BE2C (cell line): ENCODE results near the gene DEFB125.
"Not testable (repeated sequence)": the region's sequence is repeated elsewhere in the genome, so short reads cannot be mapped to it uniquely, and the experiment has no call there.

Source experiments
- DNase-seq: peaks from one replicate; pipeline ENCODE4 v3.0.0-alpha.2; 2020
- H3K27me3 ChIP-seq: fragments of 250-450 bp; sonication (Bioruptor Pico); 2 replicates; pipeline ENCODE4 v1.5.1; 2020; ENCODE audit warnings: mild to moderate bottlenecking
- H3K36me3 ChIP-seq: fragments of 250-450 bp; sonication (Bioruptor Pico); 2 replicates; pipeline ENCODE4 v1.5.1; 2020; ENCODE audit warnings: mild to moderate bottlenecking
- H3K4me1 ChIP-seq: fragments of 250-450 bp; sonication (Bioruptor Pico); 2 replicates; pipeline ENCODE4 v1.5.1; 2020
- H3K4me3 ChIP-seq: 2 replicates; pipeline ENCODE4 v1.5.1; 2011; ENCODE audit warnings: low read depth, low read length
- H3K9me3 ChIP-seq: fragments of 250-450 bp; sonication (Bioruptor Pico); 2 replicates; pipeline ENCODE4 v1.5.1; 2020
- TF ChIP-seq, protein P1 (sequence below): IDR thresholded peaks from 2 replicates; pipeline ENCODE4 v1.5.1; 2012; ENCODE audit warnings: mild to moderate bottlenecking, low read depth, low read length

Gene DEFB125

DNA sequence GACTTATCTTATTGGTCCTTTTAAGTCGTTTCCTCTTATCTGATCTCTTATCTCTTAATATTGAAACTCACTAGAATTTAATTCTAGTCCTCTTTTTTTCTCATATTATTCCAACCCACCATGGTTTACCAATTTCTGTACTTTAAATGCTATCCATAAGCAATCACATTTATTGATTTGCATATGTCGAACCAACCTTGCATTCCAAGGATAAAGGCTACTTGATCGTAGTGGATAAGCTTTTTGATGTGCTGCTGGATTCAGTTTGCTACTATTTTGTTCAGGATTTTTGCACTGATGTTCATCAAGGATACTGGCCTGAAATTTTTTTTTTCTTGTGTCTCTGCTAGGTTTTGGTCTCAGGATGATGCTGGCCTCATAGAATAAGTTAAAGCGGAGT lies 7.7 kb downstream of the DEFB125 start:
- no peak for DNase-seq
- no peaks in the 10 kb centered on the region for H3K9me3 ChIP-seq
- H3K4me1 ChIP-seq = no peaks in the 10 kb centered on the region
- TF ChIP-seq, protein P1, sequence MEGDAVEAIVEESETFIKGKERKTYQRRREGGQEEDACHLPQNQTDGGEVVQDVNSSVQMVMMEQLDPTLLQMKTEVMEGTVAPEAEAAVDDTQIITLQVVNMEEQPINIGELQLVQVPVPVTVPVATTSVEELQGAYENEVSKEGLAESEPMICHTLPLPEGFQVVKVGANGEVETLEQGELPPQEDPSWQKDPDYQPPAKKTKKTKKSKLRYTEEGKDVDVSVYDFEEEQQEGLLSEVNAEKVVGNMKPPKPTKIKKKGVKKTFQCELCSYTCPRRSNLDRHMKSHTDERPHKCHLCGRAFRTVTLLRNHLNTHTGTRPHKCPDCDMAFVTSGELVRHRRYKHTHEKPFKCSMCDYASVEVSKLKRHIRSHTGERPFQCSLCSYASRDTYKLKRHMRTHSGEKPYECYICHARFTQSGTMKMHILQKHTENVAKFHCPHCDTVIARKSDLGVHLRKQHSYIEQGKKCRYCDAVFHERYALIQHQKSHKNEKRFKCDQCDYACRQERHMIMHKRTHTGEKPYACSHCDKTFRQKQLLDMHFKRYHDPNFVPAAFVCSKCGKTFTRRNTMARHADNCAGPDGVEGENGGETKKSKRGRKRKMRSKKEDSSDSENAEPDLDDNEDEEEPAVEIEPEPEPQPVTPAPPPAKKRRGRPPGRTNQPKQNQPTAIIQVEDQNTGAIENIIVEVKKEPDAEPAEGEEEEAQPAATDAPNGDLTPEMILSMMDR = no peak
- no peak overlapping the region for H3K4me3 ChIP-seq
- H3K27me3 ChIP-seq = no peaks in the 10 kb centered on the region
- no peaks in the 10 kb centered on the region for H3K36me3 ChIP-seq

GRCh38 chr20:97691-98090 lies 10.2 kb downstream of the DEFB125 start:
- DNase-seq, H3K36me3 ChIP-seq, H3K27me3 ChIP-seq, H3K9me3 ChIP-seq, H3K4me3 ChIP-seq, H3K4me1 ChIP-seq: not testable (repeated sequence)

DNA sequence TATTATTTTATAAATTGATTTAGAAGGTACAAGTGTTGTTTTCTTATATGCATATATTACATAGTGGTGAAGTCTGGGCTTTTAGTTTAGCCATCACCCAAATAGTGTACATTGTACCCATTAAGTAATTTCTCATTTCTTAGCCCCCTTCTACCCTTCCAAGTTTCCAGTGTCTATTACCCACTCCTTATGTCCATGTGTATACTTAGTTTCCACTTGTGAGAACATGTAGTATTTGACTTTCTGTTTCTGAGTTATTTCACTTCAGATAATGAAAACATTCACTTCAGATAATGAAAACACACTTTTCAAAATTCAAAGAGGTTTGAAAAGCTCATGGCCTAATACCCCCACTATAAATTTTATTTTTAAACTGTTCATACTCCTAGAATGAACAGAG lies 14.5 kb downstream of the DEFB125 start:
- H3K4me1 ChIP-seq = no peaks in the 10 kb centered on the region
- H3K9me3 ChIP-seq = no peaks in the 10 kb centered on the region
- no peak for DNase-seq
- H3K27me3 ChIP-seq = no peaks in the 10 kb centered on the region
- no peaks in the 10 kb centered on the region for H3K36me3 ChIP-seq
- no peak overlapping the region for H3K4me3 ChIP-seq
- TF ChIP-seq, protein P1 = no peak

DNA sequence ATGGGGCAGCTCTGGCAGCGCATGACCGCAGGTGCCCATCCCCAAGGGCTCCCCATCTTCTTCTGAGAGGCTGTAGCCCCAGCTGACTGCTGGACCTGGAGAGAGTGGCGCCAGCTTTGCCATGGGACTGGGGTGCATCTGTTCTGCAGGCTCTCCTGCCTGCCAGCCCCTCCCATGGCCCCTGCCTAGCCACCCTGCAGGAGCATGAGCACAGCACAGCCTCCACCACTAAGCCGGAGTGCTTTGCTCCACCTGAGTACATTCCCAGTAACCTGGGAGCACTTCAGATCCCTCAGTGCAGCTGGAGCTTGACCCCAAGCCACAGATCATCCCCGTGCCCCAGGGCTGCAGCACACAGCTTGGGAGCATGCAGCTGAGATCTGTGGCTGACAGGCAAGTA lies 16.0 kb downstream of the DEFB125 start:
- Histone ChIP-seq H3K9me3 (no peaks in the 10 kb centered on the region), H3K36me3 (no peaks in the 10 kb centered on the region), H3K27me3 (no peaks in the 10 kb centered on the region), H3K4me1 (no peaks in the 10 kb centered on the region), H3K4me3 (no peak overlapping the region)
- TF ChIP-seq, protein P1 = no peak
- DNase-seq = no peak

- TF ChIP-seq, protein P1 = no peak
Measured at GRCh38 chr20:112396-112795, 24.9 kb downstream of the DEFB125 start.

DNA sequence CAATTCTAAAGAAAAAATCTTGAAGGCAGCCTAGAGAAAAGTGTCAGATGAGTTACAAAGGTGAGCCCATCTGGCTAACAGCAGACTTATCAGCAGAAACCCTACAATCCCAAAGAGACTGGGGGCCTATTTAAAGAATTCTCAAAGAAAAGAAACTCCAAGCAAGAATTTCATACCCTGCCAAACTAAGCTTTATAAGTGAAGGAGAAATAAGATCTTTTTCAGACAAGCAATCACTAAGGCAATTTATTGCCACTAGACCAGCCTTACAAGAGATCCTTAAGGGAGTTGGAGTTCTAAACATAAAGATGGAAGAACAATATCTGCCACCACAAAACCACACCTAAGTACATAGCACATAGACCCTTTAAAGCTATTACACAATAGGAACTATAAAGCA lies 30.0 kb downstream of the DEFB125 start:
- no peaks in the 10 kb centered on the region for H3K27me3 ChIP-seq
- no peaks in the 10 kb centered on the region for H3K4me1 ChIP-seq
- no peak for DNase-seq
- no peaks in the 10 kb centered on the region for H3K9me3 ChIP-seq
- H3K4me3 ChIP-seq = no peak overlapping the region
- no peaks in the 10 kb centered on the region for H3K36me3 ChIP-seq
- TF ChIP-seq, protein P1 = no peak

More at GRCh38 chr20:112396-112795, 24.9 kb downstream of the DEFB125 start:
- no peaks in the 10 kb centered on the region for H3K9me3 ChIP-seq
- no peaks in the 10 kb centered on the region for H3K27me3 ChIP-seq
- H3K4me3 ChIP-seq = no peak overlapping the region
- no peaks in the 10 kb centered on the region for H3K4me1 ChIP-seq
- no peak for DNase-seq
- no peaks in the 10 kb centered on the region for H3K36me3 ChIP-seq

- DNase-seq, H3K27me3 ChIP-seq: not testable (repeated sequence)
Measured at GRCh38 chr20:129786-130323, 42.4 kb downstream of the DEFB125 start.

More at GRCh38 chr20:129786-130323, 42.4 kb downstream of the DEFB125 start:
- not testable (repeated sequence) for H3K4me1 ChIP-seq, H3K4me3 ChIP-seq, H3K9me3 ChIP-seq, H3K36me3 ChIP-seq
